HG02870 (cell line): ENCODE data around the gene PIM3.

ENCODE experiments used
- ATAC-seq: cut with Tn5 transposase; IDR thresholded peaks from one replicate; pipeline ENCODE4 v1.9.1; 2021; ENCODE audit warnings: mild to moderate bottlenecking, moderate library complexity; ENCODE audit not compliant: unreplicated experiment

The PIM3 gene

GRCh38 chr22:49954354-49954753 is 6.2 kb upstream of the PIM3 start:
- no peak for ATAC-seq

DNA sequence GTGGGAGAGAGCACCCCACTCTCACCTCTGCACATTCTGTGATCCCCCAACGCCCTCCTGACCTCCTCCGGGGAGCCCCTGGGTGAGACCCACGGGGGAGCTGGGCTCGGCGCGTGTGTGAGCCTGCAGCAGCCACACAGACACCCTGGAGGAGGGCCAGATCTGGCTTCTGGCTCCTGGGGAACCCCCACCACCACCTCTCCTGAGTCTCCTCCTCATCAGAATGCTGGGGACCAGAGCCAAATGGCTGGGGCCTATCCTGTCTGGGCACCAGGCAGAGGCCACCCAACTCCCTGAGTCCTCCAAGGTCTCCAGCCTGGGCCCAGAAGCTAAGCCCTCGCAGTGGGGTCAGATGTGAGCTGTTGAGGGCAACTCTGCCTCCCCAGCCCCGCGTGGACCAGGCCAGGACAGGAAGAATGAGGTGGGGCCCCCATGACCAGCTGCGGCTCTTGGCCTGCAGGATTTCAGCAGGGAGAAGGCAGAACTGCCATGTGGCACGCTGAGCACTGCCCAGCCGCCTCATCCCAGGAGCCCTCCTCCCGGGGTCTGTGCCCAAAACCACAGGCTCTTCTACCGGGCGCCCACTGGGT is 5.5 kb upstream of the PIM3 start:
- no peak for ATAC-seq

GRCh38 chr22:49955581-49956417 is 4.8 kb upstream of the PIM3 start:
- no peak for ATAC-seq

DNA sequence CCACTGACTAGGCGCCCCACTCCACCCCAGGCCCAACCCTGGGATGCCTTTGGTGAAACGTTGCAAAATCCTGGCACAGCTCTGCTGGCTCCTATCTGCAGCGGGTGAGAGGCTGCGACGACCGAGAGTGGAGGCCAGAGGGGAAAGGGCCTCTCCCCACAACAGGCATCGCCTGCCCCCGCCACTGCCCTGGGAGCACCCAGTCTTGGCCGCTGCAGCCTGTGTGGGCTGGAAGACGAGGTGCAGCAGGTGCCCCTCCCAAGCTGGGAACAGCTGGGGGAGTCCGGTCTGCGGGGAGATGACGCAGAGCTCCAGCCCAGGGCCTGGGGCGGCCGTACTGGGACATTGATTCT is 4.2 kb upstream of the PIM3 start:
- ATAC-seq = no peak

DNA sequence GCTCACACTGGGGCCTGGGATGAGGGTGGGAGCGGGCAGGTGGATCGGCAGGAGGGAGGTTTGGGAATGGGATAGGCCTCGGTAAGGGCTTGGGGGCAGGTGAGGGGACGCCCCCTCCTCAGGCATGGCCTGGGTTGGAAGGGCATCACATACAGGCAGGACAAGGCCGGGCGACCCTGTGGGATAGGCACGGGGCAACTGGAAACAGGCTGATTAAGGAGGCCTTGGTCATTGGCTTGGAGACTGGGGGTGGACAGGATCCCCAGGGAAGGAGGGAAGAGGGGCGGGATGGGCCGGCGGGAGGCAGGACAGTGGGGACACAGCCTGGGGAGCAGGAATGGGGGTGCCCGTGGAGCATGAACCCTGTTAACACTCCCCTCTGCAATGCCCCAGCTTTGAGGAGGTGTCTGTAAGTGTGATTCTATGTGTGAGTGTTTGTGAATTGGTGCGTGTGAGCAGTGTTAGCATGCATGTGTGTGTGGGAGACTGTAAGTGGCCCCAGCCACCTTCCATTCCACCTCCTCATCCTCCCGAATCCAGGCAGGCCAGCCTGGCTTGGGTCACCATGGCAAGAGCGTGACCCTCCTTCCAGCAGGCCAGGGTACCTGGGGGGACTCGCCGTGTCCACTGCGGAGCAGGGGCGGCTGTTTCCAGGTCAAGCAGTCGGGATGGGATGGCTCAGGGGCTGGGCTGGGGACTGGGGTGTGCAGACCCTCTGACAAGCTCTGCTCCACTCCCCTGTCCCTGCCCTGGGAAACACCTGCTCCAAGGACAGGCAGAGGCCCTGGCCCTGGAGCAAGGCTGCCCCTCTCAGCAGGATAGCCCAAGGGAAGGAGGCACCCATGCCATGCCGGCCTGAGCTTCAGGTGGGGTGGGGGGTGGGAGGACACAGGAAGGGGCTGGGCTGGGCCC is 3.4 kb upstream of the PIM3 start:
- no peak for ATAC-seq

- no peak for ATAC-seq
These were observed 2.7 kb upstream of the PIM3 start for GRCh38 chr22:49957826-49958365.

DNA sequence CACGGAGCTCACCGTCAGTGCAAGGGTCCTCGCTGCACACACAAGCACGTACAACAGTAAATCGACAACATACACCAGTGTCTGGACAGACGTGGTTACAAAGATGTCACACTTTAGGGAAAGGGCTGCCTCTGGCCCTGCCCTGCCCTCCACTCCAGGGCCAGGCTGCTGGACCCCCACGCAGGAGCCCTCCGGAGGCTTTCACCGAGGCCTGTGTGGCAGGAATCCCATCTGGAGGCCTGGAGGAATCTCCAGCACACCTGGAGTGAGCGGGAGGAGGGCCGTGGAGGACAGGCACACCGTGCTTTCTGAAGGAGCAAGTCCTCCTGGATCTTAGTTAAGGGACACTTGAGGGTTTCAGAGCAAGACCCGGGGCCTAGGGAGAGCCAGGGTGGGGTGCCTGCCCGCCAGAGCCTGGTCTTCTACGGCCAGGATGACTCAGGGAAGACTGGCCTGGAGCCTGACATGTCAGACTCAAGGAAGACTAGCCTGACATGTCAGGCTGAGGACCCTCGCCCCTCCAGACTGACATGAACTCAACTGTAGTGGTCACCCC is 2.1 kb upstream of the PIM3 start:
- no peak for ATAC-seq

DNA sequence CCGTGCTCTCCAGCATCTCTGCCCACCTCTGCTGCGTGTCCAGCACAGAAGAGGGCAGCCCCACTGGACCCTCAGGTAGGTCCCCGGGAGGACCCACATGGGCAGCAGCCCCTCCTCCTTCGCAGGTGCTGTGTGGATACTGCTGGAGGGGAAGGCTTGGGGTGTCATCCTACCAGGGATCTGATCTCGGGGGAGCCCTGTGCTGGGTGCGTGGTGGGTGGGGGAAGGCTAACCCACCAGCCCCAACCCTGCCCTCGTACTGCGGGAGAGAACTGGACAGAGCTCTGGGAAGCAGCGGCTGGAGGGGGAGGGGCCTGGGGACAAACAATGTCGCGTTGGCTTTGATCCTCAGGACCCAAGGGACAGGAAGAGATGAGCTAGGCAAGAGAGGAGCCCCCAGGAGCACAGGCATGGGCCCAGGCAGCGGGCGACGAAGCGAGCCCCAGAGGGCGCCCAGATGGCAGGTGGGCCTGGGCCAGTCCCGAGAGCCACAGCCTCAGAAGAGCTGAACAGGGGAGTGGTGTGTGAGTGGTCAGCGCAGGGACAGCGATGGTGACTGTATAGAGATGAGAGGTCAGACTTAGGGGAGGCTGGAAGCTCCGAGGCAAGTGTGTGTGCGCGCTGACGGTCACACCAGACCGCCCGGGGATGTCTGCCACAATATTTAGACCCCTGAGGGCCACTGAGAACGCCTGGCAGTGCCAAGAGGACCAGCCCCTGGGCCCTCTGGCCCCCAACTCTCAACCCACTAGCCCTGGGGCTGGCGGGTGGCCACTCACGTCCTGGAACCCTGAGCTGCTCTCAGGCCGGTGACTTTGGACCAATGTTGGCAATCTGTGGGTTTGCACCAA is 1.4 kb upstream of the PIM3 start:
- no peak for ATAC-seq

- peak; percentile 3 for ATAC-seq
These were observed 802 bp upstream of the PIM3 start for GRCh38 chr22:49959782-49960158.

DNA sequence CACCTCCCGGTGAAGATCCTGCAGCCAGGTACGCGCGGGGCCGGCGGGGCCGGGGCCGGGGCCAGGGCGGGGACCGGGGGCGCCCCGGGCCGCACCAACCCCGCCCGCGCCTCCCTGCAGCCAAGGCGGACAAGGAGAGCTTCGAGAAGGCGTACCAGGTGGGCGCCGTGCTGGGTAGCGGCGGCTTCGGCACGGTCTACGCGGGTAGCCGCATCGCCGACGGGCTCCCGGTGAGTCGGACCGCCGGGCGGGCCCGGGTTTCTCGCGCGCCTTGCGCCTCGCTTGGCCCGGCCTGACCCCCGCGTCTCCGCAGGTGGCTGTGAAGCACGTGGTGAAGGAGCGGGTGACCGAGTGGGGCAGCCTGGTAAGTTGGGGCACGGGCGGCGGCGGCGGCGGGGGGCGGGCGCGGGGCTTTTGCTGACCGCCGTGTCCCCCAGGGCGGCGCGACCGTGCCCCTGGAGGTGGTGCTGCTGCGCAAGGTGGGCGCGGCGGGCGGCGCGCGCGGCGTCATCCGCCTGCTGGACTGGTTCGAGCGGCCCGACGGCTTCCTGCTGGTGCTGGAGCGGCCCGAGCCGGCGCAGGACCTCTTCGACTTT is 531 bp downstream of the PIM3 start:
- no peak for ATAC-seq

GRCh38 chr22:49961601-49962011 is 1.0 kb downstream of the PIM3 start:
- no peak for ATAC-seq

GRCh38 chr22:49962012-49962750 is 1.6 kb downstream of the PIM3 start:
- ATAC-seq = no peak

DNA sequence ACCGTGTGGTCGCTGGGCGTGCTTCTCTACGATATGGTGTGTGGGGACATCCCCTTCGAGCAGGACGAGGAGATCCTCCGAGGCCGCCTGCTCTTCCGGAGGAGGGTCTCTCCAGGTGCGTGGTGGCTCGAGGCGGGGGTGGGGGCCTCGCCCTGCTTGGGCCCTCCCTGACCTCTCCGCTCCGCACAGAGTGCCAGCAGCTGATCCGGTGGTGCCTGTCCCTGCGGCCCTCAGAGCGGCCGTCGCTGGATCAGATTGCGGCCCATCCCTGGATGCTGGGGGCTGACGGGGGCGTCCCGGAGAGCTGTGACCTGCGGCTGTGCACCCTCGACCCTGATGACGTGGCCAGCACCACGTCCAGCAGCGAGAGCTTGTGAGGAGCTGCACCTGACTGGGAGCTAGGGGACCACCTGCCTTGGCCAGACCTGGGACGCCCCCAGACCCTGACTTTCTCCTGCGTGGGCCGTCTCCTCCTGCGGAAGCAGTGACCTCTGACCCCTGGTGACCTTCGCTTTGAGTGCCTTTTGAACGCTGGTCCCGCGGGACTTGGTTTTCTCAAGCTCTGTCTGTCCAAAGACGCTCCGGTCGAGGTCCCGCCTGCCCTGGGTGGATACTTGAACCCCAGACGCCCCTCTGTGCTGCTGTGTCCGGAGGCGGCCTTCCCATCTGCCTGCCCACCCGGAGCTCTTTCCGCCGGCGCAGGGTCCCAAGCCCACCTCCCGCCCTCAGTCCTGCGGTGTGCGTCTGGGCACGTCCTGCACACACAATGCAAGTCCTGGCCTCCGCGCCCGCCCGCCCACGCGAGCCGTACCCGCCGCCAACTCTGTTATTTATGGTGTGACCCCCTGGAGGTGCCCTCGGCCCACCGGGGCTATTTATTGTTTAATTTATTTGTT is 2.4 kb downstream of the PIM3 start:
- no peak for ATAC-seq

DNA sequence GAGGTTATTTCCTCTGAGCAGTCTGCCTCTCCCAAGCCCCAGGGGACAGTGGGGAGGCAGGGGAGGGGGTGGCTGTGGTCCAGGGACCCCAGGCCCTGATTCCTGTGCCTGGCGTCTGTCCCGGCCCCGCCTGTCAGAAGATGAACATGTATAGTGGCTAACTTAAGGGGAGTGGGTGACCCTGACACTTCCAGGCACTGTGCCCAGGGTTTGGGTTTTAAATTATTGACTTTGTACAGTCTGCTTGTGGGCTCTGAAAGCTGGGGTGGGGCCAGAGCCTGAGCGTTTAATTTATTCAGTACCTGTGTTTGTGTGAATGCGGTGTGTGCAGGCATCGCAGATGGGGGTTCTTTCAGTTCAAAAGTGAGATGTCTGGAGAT is 3.1 kb downstream of the PIM3 start:
- ATAC-seq = no peak

DNA sequence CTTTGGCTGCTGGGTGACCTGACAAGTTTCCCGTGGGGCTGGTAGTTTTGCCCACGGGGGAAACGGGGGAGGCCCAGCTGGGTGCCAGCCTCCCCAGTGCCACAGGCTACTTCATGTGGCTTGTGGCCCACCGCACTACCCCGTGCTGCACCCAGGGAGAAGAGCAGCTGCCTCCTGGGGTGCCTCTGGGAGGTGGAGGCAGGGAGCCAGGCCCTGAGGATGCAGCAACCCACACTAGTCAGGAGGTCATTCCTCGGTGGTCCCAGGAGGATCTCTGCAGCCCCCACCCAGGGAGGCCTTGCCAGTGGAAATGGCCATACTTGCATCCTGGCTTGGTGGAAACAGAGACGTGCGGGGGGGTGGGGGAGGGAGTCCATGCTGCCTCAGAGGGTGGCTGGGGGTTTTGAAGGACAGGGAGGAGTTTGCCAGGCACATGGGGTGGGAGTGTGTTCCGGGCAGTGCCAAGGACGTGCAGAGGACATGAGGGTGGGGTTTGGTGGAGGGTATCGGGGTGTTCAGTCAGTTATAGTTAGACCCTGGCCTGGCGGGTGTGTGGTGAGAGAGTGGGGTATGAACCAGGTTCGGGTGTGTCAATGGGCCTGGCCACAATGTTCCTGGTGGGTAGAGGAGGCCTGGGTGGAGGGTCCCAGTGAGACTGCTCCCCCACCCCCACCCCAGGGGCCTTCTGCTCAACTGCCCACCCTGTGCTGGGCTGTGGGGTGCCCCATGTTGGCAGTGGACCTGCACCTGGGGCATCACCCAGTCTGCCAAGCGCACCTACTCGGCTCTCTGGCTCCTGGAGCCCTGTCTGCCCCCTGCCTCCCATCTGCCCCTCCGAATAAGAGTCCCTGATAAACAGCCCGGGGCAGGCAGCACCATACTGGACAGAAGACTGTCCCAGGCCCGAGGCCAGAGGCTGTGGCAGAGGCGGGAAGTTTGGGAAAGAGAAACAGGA is 3.8 kb downstream of the PIM3 start:
- ATAC-seq = no peak

GRCh38 chr22:49965091-49966040 is 4.8 kb downstream of the PIM3 start:
- no peak for ATAC-seq
